Liver (tissue), 4 donors: ENCODE measurements around the gene GGTLC3. TPM values are rescaled to one million over a fixed set of nuclear protein-coding genes. Genes with fewer than 3 reads are reported as not detected.

Source experiments
- polyA plus RNA-seq, 2 donors: library from polyadenylated mRNA; stranded (reverse) in 1 of 2; unstranded in 1 of 2; fragments of 200-250 nt in 1 of 2; fragments of >200 nt in 1 of 2; fragmentation: Nextera tagmentation in 1 of 2; extraction: Ambion mirVana in 1 of 2; gene quantifications; one replicate each; pipeline versions ENCODE4 v1.2.1 to v1.2.3, GENCODE V29; 2013 to 2015
- total RNA-seq, 2 donors: library from RNA; depleted of rRNA; stranded (reverse); fragments of >200 nt; gene quantifications; one replicate each; pipeline ENCODE4 v1.2.3, GENCODE V29; 2014
- donor health status: healthy.
- donor health status: healthy.
- donor health status: healthy.

GGTLC3 gene
- total and polyA plus RNA-seq, 4 donors, result not detected

Other genes starting within 250 kb of the GGTLC3 start
- gene TMEM191B, start 9.6 kb upstream of the GGTLC3 start, total RNA-seq, result 1 to 10 TPM in 1 of 2 donors, not detected in 1; 1.9 TPM
- gene TMEM191B, start 9.6 kb upstream of the GGTLC3 start, polyA plus RNA-seq, result under 1 TPM in 1 of 2 donors, not detected in 1; 0.07 TPM
- gene RIMBP3, start 93.8 kb upstream of the GGTLC3 start, total RNA-seq, result under 1 TPM; 0.08 to 0.28 TPM
- under 1 TPM; 0.01 to 0.04 TPM for gene RIMBP3, start 93.8 kb upstream of the GGTLC3 start, polyA plus RNA-seq